ENCODE results near the gene KIAA1328.

DNA sequence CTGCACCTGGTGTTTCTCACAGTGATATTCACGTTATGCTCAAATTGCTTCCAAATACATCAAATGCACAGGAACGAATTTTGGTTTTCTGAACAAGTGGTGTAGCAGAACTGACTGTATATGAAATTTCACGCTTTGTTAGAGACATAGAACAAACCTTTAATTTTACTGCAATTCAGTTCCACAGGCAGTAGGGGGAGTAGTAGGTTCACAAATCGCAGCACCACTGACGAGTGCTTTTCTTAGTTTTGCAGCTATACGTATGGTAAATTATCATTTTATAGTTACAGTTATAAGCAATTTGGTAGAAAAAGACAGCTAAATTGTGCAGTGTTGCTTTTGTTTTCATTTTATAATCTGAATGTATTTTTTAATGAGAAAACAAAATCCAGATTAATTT, 113.3 kb downstream of the KIAA1328 start:
- TF ChIP-seq, protein P1, sequence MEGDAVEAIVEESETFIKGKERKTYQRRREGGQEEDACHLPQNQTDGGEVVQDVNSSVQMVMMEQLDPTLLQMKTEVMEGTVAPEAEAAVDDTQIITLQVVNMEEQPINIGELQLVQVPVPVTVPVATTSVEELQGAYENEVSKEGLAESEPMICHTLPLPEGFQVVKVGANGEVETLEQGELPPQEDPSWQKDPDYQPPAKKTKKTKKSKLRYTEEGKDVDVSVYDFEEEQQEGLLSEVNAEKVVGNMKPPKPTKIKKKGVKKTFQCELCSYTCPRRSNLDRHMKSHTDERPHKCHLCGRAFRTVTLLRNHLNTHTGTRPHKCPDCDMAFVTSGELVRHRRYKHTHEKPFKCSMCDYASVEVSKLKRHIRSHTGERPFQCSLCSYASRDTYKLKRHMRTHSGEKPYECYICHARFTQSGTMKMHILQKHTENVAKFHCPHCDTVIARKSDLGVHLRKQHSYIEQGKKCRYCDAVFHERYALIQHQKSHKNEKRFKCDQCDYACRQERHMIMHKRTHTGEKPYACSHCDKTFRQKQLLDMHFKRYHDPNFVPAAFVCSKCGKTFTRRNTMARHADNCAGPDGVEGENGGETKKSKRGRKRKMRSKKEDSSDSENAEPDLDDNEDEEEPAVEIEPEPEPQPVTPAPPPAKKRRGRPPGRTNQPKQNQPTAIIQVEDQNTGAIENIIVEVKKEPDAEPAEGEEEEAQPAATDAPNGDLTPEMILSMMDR (IDR thresholded peaks at IDR 0.05): no peak
- TF ChIP-seq POLR2A (IDR thresholded peaks at IDR 0.05): no peak

All from lower leg skin (tissue), 3 donors.